ENCODE measurements around the gene TMEM145.

DNA sequence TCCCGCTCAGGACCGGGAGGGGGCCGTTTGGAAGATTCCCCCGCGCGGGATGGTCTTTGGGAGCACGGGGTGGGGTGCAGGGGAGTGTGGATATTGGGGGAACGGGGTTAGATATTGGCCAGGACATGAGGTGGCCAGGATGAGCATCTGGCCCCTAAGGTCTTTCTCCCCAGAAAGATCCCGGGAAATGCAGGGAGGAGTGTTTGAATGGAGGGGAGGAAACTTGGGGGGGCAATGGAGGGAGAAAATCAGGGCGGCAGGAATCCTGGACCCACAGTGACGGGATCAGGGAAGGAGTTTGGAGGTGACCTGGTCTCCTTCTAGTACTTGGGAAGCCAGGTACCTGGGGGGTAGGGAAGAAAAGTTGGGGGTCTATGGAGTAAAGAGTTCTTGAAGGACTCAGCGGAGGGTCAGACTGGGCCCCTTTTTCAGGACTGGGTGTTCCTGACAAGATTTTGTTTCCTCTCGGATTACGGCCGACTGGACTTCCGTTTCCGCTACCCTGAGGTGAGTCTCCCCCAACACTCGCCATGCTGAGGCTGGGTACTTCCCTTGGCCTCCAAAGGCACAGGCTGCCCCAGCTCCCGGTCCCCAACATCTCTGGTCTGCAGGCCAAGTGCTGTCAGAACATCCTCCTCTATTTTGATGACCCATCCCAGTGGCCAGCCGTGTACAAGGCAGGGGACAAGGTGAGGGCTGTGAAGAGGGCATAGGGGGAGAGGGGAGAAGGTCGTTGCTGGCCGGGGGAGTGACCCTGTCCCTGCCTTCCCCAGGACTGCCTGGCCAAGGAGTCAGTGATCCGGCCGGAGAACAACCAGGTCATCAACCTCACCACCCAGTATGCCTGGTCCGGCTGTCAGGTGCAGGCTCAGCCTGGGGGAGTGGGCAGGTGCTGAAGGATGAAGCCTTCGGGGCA, 989 bp downstream of the TMEM145 start:
- TF ChIP-seq, protein P1, sequence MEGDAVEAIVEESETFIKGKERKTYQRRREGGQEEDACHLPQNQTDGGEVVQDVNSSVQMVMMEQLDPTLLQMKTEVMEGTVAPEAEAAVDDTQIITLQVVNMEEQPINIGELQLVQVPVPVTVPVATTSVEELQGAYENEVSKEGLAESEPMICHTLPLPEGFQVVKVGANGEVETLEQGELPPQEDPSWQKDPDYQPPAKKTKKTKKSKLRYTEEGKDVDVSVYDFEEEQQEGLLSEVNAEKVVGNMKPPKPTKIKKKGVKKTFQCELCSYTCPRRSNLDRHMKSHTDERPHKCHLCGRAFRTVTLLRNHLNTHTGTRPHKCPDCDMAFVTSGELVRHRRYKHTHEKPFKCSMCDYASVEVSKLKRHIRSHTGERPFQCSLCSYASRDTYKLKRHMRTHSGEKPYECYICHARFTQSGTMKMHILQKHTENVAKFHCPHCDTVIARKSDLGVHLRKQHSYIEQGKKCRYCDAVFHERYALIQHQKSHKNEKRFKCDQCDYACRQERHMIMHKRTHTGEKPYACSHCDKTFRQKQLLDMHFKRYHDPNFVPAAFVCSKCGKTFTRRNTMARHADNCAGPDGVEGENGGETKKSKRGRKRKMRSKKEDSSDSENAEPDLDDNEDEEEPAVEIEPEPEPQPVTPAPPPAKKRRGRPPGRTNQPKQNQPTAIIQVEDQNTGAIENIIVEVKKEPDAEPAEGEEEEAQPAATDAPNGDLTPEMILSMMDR (IDR thresholded peaks at IDR 0.05; ENCODE audit: low read depth, low read length, poor library complexity, severe bottlenecking), result no peak
- TF ChIP-seq EZH2phosphoT487 (IDR thresholded peaks at IDR 0.05; ENCODE audit: borderline replicate concordance, low read length), result no peak
